ENCODE measurements around the gene ABCC1. TPM values are rescaled to one million over a fixed set of nuclear protein-coding genes. Genes with fewer than 3 reads are reported as not detected.

Gene ABCC1
- total RNA-seq, 1 donor from 2014 or later, result 29.9 TPM

- H3K27me3 Mint-ChIP-seq (ENCODE audit: unreplicated experiment), result peaks cover 6% of the 10 kb centered on the region
Observed at GRCh38 chr16:15950161-15950854, 892 bp downstream of the ABCC1 start.

GRCh38 chr16:15950869-15951268 lies 1.5 kb downstream of the ABCC1 start:
- Mint-ChIP-seq H3K4me3 (ENCODE audit: unreplicated experiment) (peak overlapping the region; percentile 97), H3K27me3 (ENCODE audit: unreplicated experiment) (peaks cover 6% of the 10 kb centered on the region), H3K4me1 (ENCODE audit: low read depth, unreplicated experiment) (peaks cover 5% of the 10 kb centered on the region), H3K27ac (ENCODE audit: unreplicated experiment) (no peak overlapping the region), H3K9me3 (ENCODE audit: unreplicated experiment) (peaks cover 4% of the 10 kb centered on the region), H3K36me3 (ENCODE audit: unreplicated experiment) (no peaks in the 10 kb centered on the region)
- TF ChIP-seq CTCF (IDR thresholded peaks at IDR 0.05; ENCODE audit: partially characterized antibody, unreplicated experiment), result no peak
- DNase-seq, result no peak

More at GRCh38 chr16:15950161-15950854, 892 bp downstream of the ABCC1 start:
- H3K9me3 Mint-ChIP-seq (ENCODE audit: unreplicated experiment), result peaks cover 4% of the 10 kb centered on the region
- TF ChIP-seq CTCF (IDR thresholded peaks at IDR 0.05; ENCODE audit: partially characterized antibody, unreplicated experiment), result no peak
- H3K27ac Mint-ChIP-seq (ENCODE audit: unreplicated experiment), result peak overlapping the region; percentile 90
- DNase-seq, result peak; percentile 24
- H3K4me3 Mint-ChIP-seq (ENCODE audit: unreplicated experiment), result peak overlapping the region; percentile 97
- H3K36me3 Mint-ChIP-seq (ENCODE audit: unreplicated experiment), result no peaks in the 10 kb centered on the region
- peaks cover 5% of the 10 kb centered on the region for H3K4me1 Mint-ChIP-seq (ENCODE audit: low read depth, unreplicated experiment)

GRCh38 chr16:15951852-15952251 lies 2.4 kb downstream of the ABCC1 start:
- H3K4me3 Mint-ChIP-seq (ENCODE audit: unreplicated experiment), result no peak overlapping the region
- H3K27me3 Mint-ChIP-seq (ENCODE audit: unreplicated experiment), result peaks cover 3% of the 10 kb centered on the region
- no peak for TF ChIP-seq CTCF (IDR thresholded peaks at IDR 0.05; ENCODE audit: partially characterized antibody, unreplicated experiment)
- H3K4me1 Mint-ChIP-seq (ENCODE audit: low read depth, unreplicated experiment), result peaks cover 5% of the 10 kb centered on the region
- H3K9me3 Mint-ChIP-seq (ENCODE audit: unreplicated experiment), result peaks cover 4% of the 10 kb centered on the region
- no peaks in the 10 kb centered on the region for H3K36me3 Mint-ChIP-seq (ENCODE audit: unreplicated experiment)
- no peak overlapping the region for H3K27ac Mint-ChIP-seq (ENCODE audit: unreplicated experiment)
- DNase-seq, result no peak

GRCh38 chr16:15952265-15952711 lies 2.9 kb downstream of the ABCC1 start:
- H3K9me3 Mint-ChIP-seq (ENCODE audit: unreplicated experiment), result peaks cover 4% of the 10 kb centered on the region
- H3K27ac Mint-ChIP-seq (ENCODE audit: unreplicated experiment), result no peak overlapping the region
- H3K36me3 Mint-ChIP-seq (ENCODE audit: unreplicated experiment), result no peaks in the 10 kb centered on the region
- peaks cover 5% of the 10 kb centered on the region for H3K4me1 Mint-ChIP-seq (ENCODE audit: low read depth, unreplicated experiment)
- no peak overlapping the region for H3K4me3 Mint-ChIP-seq (ENCODE audit: unreplicated experiment)
- TF ChIP-seq CTCF (IDR thresholded peaks at IDR 0.05; ENCODE audit: partially characterized antibody, unreplicated experiment), result no peak
- H3K27me3 Mint-ChIP-seq (ENCODE audit: unreplicated experiment), result peaks cover 3% of the 10 kb centered on the region
- DNase-seq, result no peak

DNA sequence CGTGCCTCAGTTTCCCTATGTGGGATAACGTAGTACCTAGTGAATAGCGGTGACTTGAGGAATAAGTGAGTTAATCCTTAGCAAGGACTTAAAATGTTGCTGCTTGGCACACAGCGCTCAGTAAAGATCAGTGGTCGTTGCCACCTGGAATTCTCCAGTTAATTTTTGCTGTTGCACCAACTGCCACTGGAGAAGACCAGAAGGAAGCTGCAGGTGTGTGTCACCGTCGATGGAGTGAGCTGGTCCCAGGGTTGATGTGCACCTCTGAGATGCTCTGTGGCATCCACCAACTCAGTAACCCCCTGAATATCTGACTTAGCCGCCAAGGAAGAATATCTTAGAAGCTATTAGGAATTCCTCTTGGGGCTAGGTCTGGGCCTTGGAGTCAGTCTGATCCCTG lies 4.1 kb downstream of the ABCC1 start:
- no peak for TF ChIP-seq CTCF (IDR thresholded peaks at IDR 0.05; ENCODE audit: partially characterized antibody, unreplicated experiment)
- H3K4me1 Mint-ChIP-seq (ENCODE audit: low read depth, unreplicated experiment), result peaks cover 5% of the 10 kb centered on the region
- no peak overlapping the region for H3K27ac Mint-ChIP-seq (ENCODE audit: unreplicated experiment)
- H3K27me3 Mint-ChIP-seq (ENCODE audit: unreplicated experiment), result peaks cover 3% of the 10 kb centered on the region
- no peak overlapping the region for H3K4me3 Mint-ChIP-seq (ENCODE audit: unreplicated experiment)
- no peaks in the 10 kb centered on the region for H3K36me3 Mint-ChIP-seq (ENCODE audit: unreplicated experiment)
- DNase-seq, result no peak
- peaks cover 5% of the 10 kb centered on the region for H3K9me3 Mint-ChIP-seq (ENCODE audit: unreplicated experiment)
